ENCODE data around the gene PCCA. TPM values are rescaled to one million over a fixed set of nuclear protein-coding genes. Genes with fewer than 3 reads are reported as not detected.

Gene PCCA
- polyA plus RNA-seq, 4 donors, result 3.0 to 24.7 (median 14.8) TPM

GRCh38 chr13:100464006-100464405 is 375.1 kb downstream of the PCCA start:
- no peak overlapping the region for H3K4me3 ChIP-seq (ENCODE audit: low read depth in 1 of 3, low read length in 3 of 3)
- peaks cover 0 to 6% of the 10 kb centered on the region in 2 donors for H3K9me3 ChIP-seq (ENCODE audit: control insufficient read depth in 2 of 2, insufficient read depth in 1 of 2, low read depth in 1 of 2, low read length in 1 of 2)
- no peak overlapping the region for H3K27ac ChIP-seq (ENCODE audit: low read depth in 1 of 3, low read length in 2 of 3)
- DNase-seq (no peak), FAIRE-seq (no peak)
- H3K27me3 ChIP-seq (ENCODE audit: control insufficient read depth in 3 of 3, insufficient read depth in 3 of 3, low read length in 3 of 3), result no peaks in the 10 kb centered on the region
- H3K36me3 ChIP-seq (ENCODE audit: control insufficient read depth in 3 of 3, insufficient read depth in 2 of 3, low read depth in 1 of 3, low read length in 3 of 3), result no peaks in the 10 kb centered on the region
- no peaks in the 10 kb centered on the region for H3K4me1 ChIP-seq (ENCODE audit: control insufficient read depth in 3 of 3, insufficient read depth in 2 of 3, low read depth in 1 of 3, low read length in 2 of 3)
- 69 to 76% (median 75%) methylated on average over 4 of the region's 4 CpGs for WGBS, 3 donors

DNA sequence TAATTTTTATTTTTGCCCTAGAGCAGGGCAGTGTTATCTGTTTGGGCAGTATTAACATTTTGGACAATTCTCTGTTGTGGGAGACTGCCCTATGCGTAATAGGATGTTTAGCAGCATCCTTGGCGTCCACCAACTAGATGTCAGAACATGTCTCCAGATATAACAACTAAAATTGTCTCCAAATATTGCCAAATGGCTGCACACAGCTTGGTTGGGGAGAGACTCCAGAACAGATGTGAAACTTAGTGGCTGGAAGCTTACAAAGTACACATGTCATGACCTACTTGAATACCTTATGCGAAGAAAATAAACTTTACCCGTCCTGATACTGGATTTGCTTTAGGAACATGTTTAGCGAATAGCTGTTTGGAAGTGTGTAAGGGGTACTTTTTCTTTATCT is 376.7 kb downstream of the PCCA start:
- DNase-seq (no peak), FAIRE-seq (no peak)
- Histone ChIP-seq H3K27me3 (ENCODE audit: control insufficient read depth in 3 of 3, insufficient read depth in 3 of 3, low read length in 3 of 3) (no peaks in the 10 kb centered on the region), H3K9me3 (ENCODE audit: control insufficient read depth in 2 of 2, insufficient read depth in 1 of 2, low read depth in 1 of 2, low read length in 1 of 2) (no peaks in the 10 kb centered on the region), H3K27ac (ENCODE audit: low read depth in 1 of 3, low read length in 2 of 3) (no peak overlapping the region), H3K36me3 (ENCODE audit: control insufficient read depth in 3 of 3, insufficient read depth in 2 of 3, low read depth in 1 of 3, low read length in 3 of 3) (no peaks in the 10 kb centered on the region), H3K4me1 (ENCODE audit: control insufficient read depth in 3 of 3, insufficient read depth in 2 of 3, low read depth in 1 of 3, low read length in 2 of 3) (no peaks in the 10 kb centered on the region), H3K4me3 (ENCODE audit: low read depth in 1 of 3, low read length in 3 of 3) (no peak overlapping the region)
- WGBS, 3 donors, result 92 to 96% (median 93%) methylated on average over 5 of the region's 5 CpGs

- no peaks in the 10 kb centered on the region for H3K4me1 ChIP-seq (ENCODE audit: control insufficient read depth in 3 of 3, insufficient read depth in 2 of 3, low read depth in 1 of 3, low read length in 2 of 3)
- H3K9me3 ChIP-seq (ENCODE audit: control insufficient read depth in 2 of 2, insufficient read depth in 1 of 2, low read depth in 1 of 2, low read length in 1 of 2), result no peaks in the 10 kb centered on the region
- FAIRE-seq, result no peak
- DNase-seq, result no peak
- no peaks in the 10 kb centered on the region for H3K27me3 ChIP-seq (ENCODE audit: control insufficient read depth in 3 of 3, insufficient read depth in 3 of 3, low read length in 3 of 3)
- 68 to 86% (median 71%) methylated on average over 5 of the region's 5 CpGs for WGBS, 3 donors
- H3K36me3 ChIP-seq (ENCODE audit: control insufficient read depth in 3 of 3, insufficient read depth in 2 of 3, low read depth in 1 of 3, low read length in 3 of 3), result no peaks in the 10 kb centered on the region
- no peak overlapping the region for H3K27ac ChIP-seq (ENCODE audit: low read depth in 1 of 3, low read length in 2 of 3)
- H3K4me3 ChIP-seq (ENCODE audit: low read depth in 1 of 3, low read length in 3 of 3), result no peak overlapping the region
Measured at GRCh38 chr13:100470866-100471505, 382.1 kb downstream of the PCCA start.

DNA sequence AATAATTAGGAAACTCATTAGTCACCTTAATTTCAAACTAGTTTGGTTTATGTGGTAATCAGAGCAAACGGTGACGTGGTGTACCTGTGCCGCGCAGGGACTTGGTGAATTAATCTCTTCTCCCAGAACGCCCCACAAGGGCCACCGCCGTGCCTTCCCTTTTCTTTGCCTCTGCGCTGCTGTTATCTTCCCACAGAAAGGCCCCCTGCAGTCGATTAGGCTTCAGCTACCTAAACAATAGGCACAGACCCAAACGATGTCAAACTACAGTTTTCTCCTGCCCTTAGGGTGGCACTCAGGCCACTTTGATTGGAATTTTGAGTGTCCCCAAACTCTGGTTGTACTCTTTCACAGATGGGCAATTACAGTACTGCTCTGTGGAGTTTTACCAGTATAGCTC is 384.2 kb downstream of the PCCA start:
- H3K9me3 ChIP-seq (ENCODE audit: control insufficient read depth in 2 of 2, insufficient read depth in 1 of 2, low read depth in 1 of 2, low read length in 1 of 2), result no peaks in the 10 kb centered on the region
- no peak overlapping the region for H3K4me3 ChIP-seq (ENCODE audit: low read depth in 1 of 3, low read length in 3 of 3)
- FAIRE-seq, result no peak
- H3K27me3 ChIP-seq (ENCODE audit: control insufficient read depth in 3 of 3, insufficient read depth in 3 of 3, low read length in 3 of 3), result no peaks in the 10 kb centered on the region
- WGBS, 3 donors, result 82 to 89% (median 85%) methylated on average over 10 of the region's 10 CpGs
- H3K27ac ChIP-seq (ENCODE audit: low read depth in 1 of 3, low read length in 2 of 3), result no peak overlapping the region
- H3K36me3 ChIP-seq (ENCODE audit: control insufficient read depth in 3 of 3, insufficient read depth in 2 of 3, low read depth in 1 of 3, low read length in 3 of 3), result no peaks in the 10 kb centered on the region
- H3K4me1 ChIP-seq (ENCODE audit: control insufficient read depth in 3 of 3, insufficient read depth in 2 of 3, low read depth in 1 of 3, low read length in 2 of 3), result no peaks in the 10 kb centered on the region
- DNase-seq, result no peak

GRCh38 chr13:100473501-100474044 is 384.7 kb downstream of the PCCA start:
- H3K9me3 ChIP-seq (ENCODE audit: control insufficient read depth in 2 of 2, insufficient read depth in 1 of 2, low read depth in 1 of 2, low read length in 1 of 2), result no peaks in the 10 kb centered on the region
- no peak overlapping the region for H3K4me3 ChIP-seq (ENCODE audit: low read depth in 1 of 3, low read length in 3 of 3)
- H3K36me3 ChIP-seq (ENCODE audit: control insufficient read depth in 3 of 3, insufficient read depth in 2 of 3, low read depth in 1 of 3, low read length in 3 of 3), result no peaks in the 10 kb centered on the region
- 94 to 96% (median 94%) methylated on average over 8 of the region's 8 CpGs for WGBS, 3 donors
- H3K27ac ChIP-seq (ENCODE audit: low read depth in 1 of 3, low read length in 2 of 3), result no peak overlapping the region
- DNase-seq (no peak), FAIRE-seq (no peak)
- no peaks in the 10 kb centered on the region for H3K4me1 ChIP-seq (ENCODE audit: control insufficient read depth in 3 of 3, insufficient read depth in 2 of 3, low read depth in 1 of 3, low read length in 2 of 3)
- no peaks in the 10 kb centered on the region for H3K27me3 ChIP-seq (ENCODE audit: control insufficient read depth in 3 of 3, insufficient read depth in 3 of 3, low read length in 3 of 3)

DNA sequence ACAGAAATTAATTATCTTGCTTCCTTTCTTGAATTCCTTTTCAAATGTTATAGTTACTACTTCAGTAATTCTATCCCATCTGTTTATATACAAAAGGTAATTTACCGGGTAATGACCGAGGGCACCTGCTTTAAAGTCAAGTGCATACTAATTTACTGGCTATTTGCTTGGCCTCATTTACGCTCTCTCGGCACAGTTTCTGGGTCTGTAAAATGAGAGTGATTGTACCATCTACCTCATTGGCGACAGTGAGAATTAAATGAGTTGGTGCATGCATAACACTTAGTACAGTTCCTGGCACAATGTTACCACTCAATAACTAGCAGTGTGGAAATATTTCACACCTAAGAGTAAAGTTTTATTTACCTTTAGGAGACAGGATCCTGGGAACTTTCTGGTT is 388.1 kb downstream of the PCCA start:
- no peak overlapping the region for H3K27ac ChIP-seq (ENCODE audit: low read depth in 1 of 3, low read length in 2 of 3)
- H3K9me3 ChIP-seq (ENCODE audit: control insufficient read depth in 2 of 2, insufficient read depth in 1 of 2, low read depth in 1 of 2, low read length in 1 of 2), result no peaks in the 10 kb centered on the region
- FAIRE-seq (no peak), DNase-seq (no peak)
- no peak overlapping the region for H3K4me3 ChIP-seq (ENCODE audit: low read depth in 1 of 3, low read length in 3 of 3)
- no peaks in the 10 kb centered on the region for H3K27me3 ChIP-seq (ENCODE audit: control insufficient read depth in 3 of 3, insufficient read depth in 3 of 3, low read length in 3 of 3)
- WGBS, 3 donors, result 93 to 98% (median 97%) methylated on average over 5 of the region's 5 CpGs
- H3K36me3 ChIP-seq (ENCODE audit: control insufficient read depth in 3 of 3, insufficient read depth in 2 of 3, low read depth in 1 of 3, low read length in 3 of 3), result no peaks in the 10 kb centered on the region
- H3K4me1 ChIP-seq (ENCODE audit: control insufficient read depth in 3 of 3, insufficient read depth in 2 of 3, low read depth in 1 of 3, low read length in 2 of 3), result no peaks in the 10 kb centered on the region

DNA sequence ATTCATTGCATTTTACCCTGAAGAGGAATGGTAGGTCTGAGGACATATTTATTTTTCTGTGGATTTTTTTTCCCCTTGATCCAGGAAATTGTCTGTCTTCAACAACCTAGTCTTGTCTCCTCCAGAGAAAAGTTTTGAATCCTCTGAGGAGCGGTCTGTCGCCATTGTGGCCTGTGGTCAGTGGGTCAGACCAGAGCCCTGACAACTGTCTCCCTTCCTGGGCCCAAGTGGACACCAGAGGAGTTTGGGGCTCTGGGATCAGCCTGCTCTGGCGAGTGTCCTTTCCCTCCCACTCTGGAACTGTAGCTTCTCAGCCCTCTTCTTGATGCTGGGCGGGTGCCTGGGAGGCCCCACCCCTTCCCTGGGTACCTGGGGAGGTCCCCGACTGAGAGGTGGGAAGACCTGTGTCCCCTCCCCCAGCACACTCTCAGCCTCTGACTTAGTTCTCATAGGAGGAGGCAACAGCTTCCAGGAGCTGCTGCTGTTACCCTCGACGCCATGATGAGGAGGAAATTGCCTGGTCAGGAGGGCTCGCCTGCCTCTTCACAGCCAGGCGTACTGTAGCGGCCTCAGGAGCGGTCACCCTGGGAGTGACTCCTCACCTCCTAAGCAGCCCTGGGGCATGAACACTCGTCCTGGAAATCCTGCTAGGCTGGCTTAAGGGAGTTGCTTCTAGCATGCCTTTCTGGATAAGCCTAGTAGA is 389.4 kb downstream of the PCCA start:
- Histone ChIP-seq H3K4me3 (ENCODE audit: low read depth in 1 of 3, low read length in 3 of 3) (no peak overlapping the region), H3K27me3 (ENCODE audit: control insufficient read depth in 3 of 3, insufficient read depth in 3 of 3, low read length in 3 of 3) (no peaks in the 10 kb centered on the region), H3K9me3 (ENCODE audit: control insufficient read depth in 2 of 2, insufficient read depth in 1 of 2, low read depth in 1 of 2, low read length in 1 of 2) (no peaks in the 10 kb centered on the region), H3K27ac (ENCODE audit: low read depth in 1 of 3, low read length in 2 of 3) (no peak overlapping the region), H3K36me3 (ENCODE audit: control insufficient read depth in 3 of 3, insufficient read depth in 2 of 3, low read depth in 1 of 3, low read length in 3 of 3) (no peaks in the 10 kb centered on the region), H3K4me1 (ENCODE audit: control insufficient read depth in 3 of 3, insufficient read depth in 2 of 3, low read depth in 1 of 3, low read length in 2 of 3) (peaks cover 0 to 2% (median 0%) of the 10 kb centered on the region in 3 donors)
- no peak for DNase-seq
- 91 to 95% (median 93%) methylated on average over 12 of the region's 12 CpGs for WGBS, 3 donors
- no peak for FAIRE-seq

DNA sequence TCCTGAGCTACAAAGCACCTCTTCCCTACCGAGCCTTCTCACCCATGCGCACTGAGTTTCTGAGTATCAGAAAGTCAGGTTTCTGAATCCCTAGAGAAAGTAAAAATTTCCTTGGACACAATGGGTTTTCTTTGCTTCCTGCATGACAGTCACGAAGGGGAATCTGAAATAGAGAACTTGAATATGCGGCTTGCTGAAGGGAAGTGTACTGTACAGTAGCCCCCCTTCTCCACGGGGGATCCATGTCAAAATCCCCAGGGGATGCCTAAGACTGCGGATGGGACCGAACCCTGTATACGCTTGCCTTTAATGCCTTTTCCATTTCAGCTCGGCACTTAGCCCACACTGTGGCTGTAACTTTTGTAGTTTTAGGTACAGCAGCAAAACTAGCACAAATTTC is 391.8 kb downstream of the PCCA start:
- no peak for FAIRE-seq
- Histone ChIP-seq H3K4me1 (ENCODE audit: control insufficient read depth in 3 of 3, insufficient read depth in 2 of 3, low read depth in 1 of 3, low read length in 2 of 3) (peaks cover 0 to 3% (median 0%) of the 10 kb centered on the region in 3 donors), H3K9me3 (ENCODE audit: control insufficient read depth in 2 of 2, insufficient read depth in 1 of 2, low read depth in 1 of 2, low read length in 1 of 2) (no peaks in the 10 kb centered on the region), H3K36me3 (ENCODE audit: control insufficient read depth in 3 of 3, insufficient read depth in 2 of 3, low read depth in 1 of 3, low read length in 3 of 3) (no peaks in the 10 kb centered on the region), H3K27ac (ENCODE audit: low read depth in 1 of 3, low read length in 2 of 3) (no peak overlapping the region), H3K4me3 (ENCODE audit: low read depth in 1 of 3, low read length in 3 of 3) (no peak overlapping the region), H3K27me3 (ENCODE audit: control insufficient read depth in 3 of 3, insufficient read depth in 3 of 3, low read length in 3 of 3) (no peaks in the 10 kb centered on the region)
- DNase-seq, result no peak
- WGBS, 3 donors, result 90 to 96% (median 94%) methylated on average over 9 of the region's 9 CpGs

Measured in small intestine (tissue), 7 donors.